GM06990 (cell line): ENCODE data around the gene ZMYND10.

ENCODE experiments used
- DNase-seq: peaks from one replicate; pipeline ENCODE4 v3.0.0-alpha.2; 2011; ENCODE audit not compliant: insufficient read length; ENCODE audit errors: extremely low read depth
- H3K27me3 ChIP-seq: replicated peaks from 2 replicates; pipeline ENCODE4 v1.6.0; 2011; ENCODE audit warnings: low read length; ENCODE audit not compliant: control insufficient read depth, insufficient read depth
- H3K36me3 ChIP-seq: 2 replicates; pipeline ENCODE4 v1.5.1; 2011; ENCODE audit warnings: low read length; ENCODE audit not compliant: control insufficient read depth, insufficient read depth
- H3K4me3 ChIP-seq: replicated peaks from 2 replicates; pipeline ENCODE4 v1.5.1; 2011; ENCODE audit warnings: low read depth, mild to moderate bottlenecking, control low read depth, low read length
- TF ChIP-seq, protein P1 (sequence below): IDR thresholded peaks from 2 replicates; pipeline ENCODE4 v1.5.1; 2011; ENCODE audit warnings: low read length, control low read depth, mild to moderate bottlenecking, inconsistent platforms; ENCODE audit not compliant: insufficient read depth, poor library complexity, severe bottlenecking

The ZMYND10 gene

DNA sequence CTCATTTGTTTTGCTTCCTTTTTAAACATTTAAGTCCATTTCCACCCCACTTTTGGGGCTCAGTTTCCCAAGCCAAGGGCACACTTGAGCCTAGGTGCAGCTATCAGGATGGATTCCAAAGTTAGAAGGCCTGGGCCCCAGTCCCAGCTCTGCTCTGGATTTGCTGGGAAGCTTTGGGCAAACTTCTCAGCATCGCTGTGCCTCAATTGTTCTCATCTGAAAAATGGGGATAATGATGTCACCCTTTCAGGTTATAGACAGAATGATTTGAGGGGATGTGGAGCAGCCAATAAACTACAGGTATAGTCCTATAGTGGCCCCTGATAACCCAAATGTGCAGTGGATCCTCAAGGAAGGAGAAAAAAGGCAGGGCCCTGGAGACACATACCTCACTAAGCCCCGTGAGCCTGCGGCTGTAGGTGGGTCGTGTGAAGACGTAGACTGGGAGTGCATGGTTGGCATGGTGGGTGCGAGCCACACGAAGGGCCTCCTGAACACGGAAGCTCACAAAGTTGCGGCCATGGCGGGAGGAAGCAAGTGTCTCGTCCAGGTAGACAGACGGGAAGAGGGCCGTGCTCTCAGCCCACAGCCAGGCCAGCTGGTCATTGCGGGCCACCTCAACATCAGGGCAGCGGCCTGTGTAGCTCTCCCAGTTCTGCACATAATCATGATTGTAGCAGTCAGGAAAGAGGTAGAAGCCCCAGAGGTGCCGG, 26.2 kb downstream of the ZMYND10 start:
- Histone ChIP-seq H3K36me3 (peaks cover 7% of the 10 kb centered on the region), H3K4me3 (no peak overlapping the region), H3K27me3 (no peaks in the 10 kb centered on the region)
- TF ChIP-seq, protein P1, sequence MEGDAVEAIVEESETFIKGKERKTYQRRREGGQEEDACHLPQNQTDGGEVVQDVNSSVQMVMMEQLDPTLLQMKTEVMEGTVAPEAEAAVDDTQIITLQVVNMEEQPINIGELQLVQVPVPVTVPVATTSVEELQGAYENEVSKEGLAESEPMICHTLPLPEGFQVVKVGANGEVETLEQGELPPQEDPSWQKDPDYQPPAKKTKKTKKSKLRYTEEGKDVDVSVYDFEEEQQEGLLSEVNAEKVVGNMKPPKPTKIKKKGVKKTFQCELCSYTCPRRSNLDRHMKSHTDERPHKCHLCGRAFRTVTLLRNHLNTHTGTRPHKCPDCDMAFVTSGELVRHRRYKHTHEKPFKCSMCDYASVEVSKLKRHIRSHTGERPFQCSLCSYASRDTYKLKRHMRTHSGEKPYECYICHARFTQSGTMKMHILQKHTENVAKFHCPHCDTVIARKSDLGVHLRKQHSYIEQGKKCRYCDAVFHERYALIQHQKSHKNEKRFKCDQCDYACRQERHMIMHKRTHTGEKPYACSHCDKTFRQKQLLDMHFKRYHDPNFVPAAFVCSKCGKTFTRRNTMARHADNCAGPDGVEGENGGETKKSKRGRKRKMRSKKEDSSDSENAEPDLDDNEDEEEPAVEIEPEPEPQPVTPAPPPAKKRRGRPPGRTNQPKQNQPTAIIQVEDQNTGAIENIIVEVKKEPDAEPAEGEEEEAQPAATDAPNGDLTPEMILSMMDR = no peak
- no peak for DNase-seq

DNA sequence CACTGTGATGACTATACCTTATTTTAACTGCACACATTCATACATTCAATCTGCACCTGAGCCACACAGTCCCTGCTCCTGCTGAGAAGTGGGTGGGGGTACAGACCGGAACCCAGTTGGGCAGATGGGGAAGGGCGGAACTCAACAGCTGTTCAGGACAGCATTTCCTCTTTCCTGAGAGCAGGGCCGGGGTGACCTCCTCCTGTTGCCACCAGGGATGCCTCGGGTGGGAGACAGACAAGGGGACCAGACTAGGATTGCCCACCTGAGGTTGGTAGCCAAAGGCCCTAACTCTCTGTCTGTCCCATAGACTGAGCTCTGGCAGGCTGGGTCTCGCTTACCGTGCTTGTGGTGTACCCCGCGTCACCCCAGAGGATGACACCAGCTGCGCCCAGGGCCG, 26.9 kb downstream of the ZMYND10 start:
- TF ChIP-seq, protein P1 = no peak
- DNase-seq = no peak
- peaks cover 5% of the 10 kb centered on the region for H3K36me3 ChIP-seq
- H3K27me3 ChIP-seq = no peaks in the 10 kb centered on the region
- no peak overlapping the region for H3K4me3 ChIP-seq

DNA sequence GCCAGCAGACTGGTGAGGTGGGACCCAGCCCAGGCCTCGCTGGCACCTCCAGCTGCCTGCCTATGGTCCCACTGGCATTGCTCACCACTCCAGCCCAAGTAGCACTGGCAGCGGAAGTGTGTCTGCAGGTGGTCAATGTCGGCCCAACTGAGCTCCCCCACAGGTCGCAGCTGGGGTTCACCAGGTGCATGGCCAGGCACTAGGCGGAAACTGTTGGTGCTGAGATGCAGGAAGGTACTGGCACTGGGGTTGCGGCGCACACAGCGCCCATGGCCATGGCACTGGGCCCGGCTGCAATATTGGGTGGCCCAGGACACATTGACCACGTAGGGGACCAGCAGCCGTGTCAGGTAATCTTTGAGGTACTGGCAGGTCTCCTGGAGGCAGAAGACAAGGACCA, 27.4 kb downstream of the ZMYND10 start:
- Histone ChIP-seq H3K36me3 (peaks cover 5% of the 10 kb centered on the region), H3K4me3 (no peak overlapping the region), H3K27me3 (no peaks in the 10 kb centered on the region)
- DNase-seq = no peak
- TF ChIP-seq, protein P1 = no peak

DNA sequence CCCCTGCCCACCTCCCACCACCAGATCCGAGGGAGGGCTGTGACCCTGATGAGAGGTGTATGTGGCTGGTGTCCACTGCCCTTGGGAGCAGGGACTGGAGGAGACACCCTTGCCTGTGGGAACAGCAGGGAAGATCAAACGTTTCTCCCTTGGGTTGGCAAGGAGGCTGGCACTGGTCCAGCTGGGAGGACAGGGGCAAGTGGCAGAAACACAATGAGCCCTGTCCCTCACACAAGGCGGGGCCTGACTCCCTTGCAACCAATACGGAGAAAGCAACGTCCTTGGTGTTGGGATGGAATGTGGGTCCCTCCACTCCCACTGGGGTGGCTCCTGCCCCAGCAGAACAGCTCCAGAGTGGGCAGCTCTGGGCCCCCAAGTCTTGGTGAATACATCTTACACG, 28.2 kb downstream of the ZMYND10 start:
- Histone ChIP-seq H3K4me3 (no peak overlapping the region), H3K27me3 (no peaks in the 10 kb centered on the region), H3K36me3 (peaks cover 5% of the 10 kb centered on the region)
- TF ChIP-seq, protein P1 = no peak
- DNase-seq = no peak

DNA sequence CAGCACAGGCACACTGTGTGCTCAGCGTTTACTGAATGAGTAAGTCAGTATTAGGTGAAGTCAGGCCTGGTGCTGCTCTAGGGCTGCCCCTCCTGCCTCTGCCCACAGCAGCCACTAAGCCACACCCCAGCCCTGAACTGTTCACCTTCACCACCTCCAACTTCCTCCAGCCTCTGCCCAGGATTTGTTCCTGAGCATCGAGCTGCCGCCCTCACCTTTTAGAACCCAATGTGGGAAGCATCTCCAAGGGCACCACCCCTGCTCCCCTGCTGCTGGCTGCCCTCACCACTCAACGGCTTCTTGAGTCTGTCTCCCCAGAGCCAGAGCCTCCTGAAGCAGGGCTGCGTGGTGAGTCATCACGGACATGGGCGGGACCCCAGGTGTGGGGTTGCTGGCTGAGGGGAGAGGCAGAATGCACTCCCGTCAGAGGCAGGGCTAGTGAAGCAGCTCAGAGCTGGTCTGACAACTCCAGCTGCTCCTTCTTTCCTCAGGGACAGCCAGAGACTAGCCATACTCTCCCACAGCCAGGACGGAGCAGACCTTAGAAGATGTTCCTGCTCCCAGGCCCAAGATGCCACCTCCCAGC, 28.8 kb downstream of the ZMYND10 start:
- Histone ChIP-seq H3K4me3 (no peak overlapping the region), H3K36me3 (peaks cover 5% of the 10 kb centered on the region), H3K27me3 (no peaks in the 10 kb centered on the region)
- DNase-seq = peak; percentile 65
- TF ChIP-seq, protein P1 = no peak
